ENCODE measurements around the gene TUBG2. TPM values are rescaled to one million over a fixed set of nuclear protein-coding genes. Genes with fewer than 3 reads are reported as not detected.

TUBG2 gene
- total RNA-seq, 1 experiment from 2014 or later: 26.7 TPM

DNA sequence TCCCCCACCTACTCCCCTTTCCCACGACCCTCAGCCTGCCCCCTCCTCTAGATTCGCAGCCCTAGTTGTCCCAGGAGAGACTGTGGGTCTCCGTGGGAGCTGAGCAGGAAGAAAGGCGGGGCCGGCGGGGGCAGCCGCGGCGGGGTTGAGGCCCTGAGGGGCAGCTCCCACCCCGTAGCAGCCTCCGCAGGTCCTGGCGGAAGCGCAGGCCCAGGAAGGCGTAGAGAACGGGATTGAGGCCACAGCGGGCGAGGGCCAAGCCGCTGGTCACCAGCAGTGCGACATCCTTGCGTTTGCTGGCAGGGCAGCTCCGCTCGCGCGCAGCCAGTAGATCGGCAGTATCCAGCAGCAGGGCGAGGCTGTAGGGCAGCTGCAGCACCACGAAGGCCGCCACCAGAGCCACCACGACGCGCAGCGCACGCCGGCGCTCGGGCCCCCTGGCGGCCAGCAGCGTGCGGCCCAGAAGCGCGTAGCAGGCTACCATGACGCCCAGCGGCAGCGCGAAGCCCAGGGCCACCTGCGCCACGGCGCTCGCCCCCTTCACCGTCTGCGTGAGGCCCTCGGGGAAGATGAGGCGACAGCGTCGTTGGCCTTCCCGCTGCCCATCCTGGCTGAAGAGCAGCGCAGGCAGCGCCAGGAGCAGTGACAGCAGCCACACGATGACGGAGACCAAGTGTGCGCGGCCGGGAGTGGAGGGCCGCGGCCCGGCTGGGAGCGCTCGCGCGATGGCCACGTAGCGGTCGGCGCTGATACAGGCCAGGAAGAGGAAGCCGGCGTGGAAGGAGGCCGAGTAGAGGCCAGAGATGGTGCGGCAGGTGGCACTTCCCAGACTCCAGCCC, 20.6 kb downstream of the TUBG2 start (continued):
- TF ChIP-seq HMGXB4 (CRISPR knock-in tag; IDR thresholded peaks at IDR 0.05) (peak; percentile 100), ZNF396 (CRISPR knock-in tag; IDR thresholded peaks at IDR 0.05; ENCODE audit: borderline replicate concordance) (no peak), OVOL2 (CRISPR knock-in tag; IDR thresholded peaks at IDR 0.05; ENCODE audit: borderline replicate concordance) (no peak), NFYB (CRISPR knock-in tag; conservative IDR thresholded peaks at IDR 0.05; ENCODE audit: low read depth) (peak; percentile 30; the same call in 1 of the 2 replicates), ATF1 (CRISPR knock-in tag; IDR thresholded peaks at IDR 0.05) (peak; percentile 92), FOXK1 (CRISPR knock-in tag; IDR thresholded peaks at IDR 0.05) (peak; percentile 97), JUN (CRISPR knock-in tag; IDR thresholded peaks at IDR 0.05) (peak; percentile 89; the same call in 1 of the 2 replicates), FOXP1 (CRISPR knock-in tag; IDR thresholded peaks at IDR 0.05; ENCODE audit: borderline replicate concordance) (peak; percentile 97), ZNF219 (CRISPR knock-in tag; IDR thresholded peaks at IDR 0.05; ENCODE audit: borderline replicate concordance) (no peak), JAZF1 (CRISPR knock-in tag; IDR thresholded peaks at IDR 0.05) (no peak), RORB (CRISPR knock-in tag; IDR thresholded peaks at IDR 0.05) (no peak), PRDM15 (CRISPR knock-in tag; IDR thresholded peaks at IDR 0.05) (peak; percentile 76), CBFB (CRISPR knock-in tag; IDR thresholded peaks at IDR 0.05; ENCODE audit: low read depth) (no peak), ZBTB43 (CRISPR knock-in tag; IDR thresholded peaks at IDR 0.05) (peak; percentile 96), ETV6 (CRISPR knock-in tag; IDR thresholded peaks at IDR 0.05) (peak; percentile 99), IRF2 (CRISPR knock-in tag; IDR thresholded peaks at IDR 0.05; ENCODE audit: borderline replicate concordance, low read depth) (0 out of 2 replicates have a peak, but pooled peaks have one; percentile 2), SMAD3 (CRISPR knock-in tag; IDR thresholded peaks at IDR 0.05; ENCODE audit: borderline replicate concordance) (peak; percentile 96), ESRRA (CRISPR knock-in tag; IDR thresholded peaks at IDR 0.05; ENCODE audit: borderline replicate concordance) (peak; percentile 94), GTF2I (CRISPR knock-in tag; conservative IDR thresholded peaks at IDR 0.05) (no peak), CREM (CRISPR knock-in tag; IDR thresholded peaks at IDR 0.05) (peak; percentile 87), SOX15 (CRISPR knock-in tag; IDR thresholded peaks at IDR 0.05) (no peak), ZSCAN18 (CRISPR knock-in tag; IDR thresholded peaks at IDR 0.05) (no peak), ZNF232 (CRISPR knock-in tag; IDR thresholded peaks at IDR 0.05) (peak; percentile 97), ARID4B (CRISPR knock-in tag; IDR thresholded peaks at IDR 0.05; ENCODE audit: borderline replicate concordance) (peak; percentile 98), TP53 (CRISPR knock-in tag; IDR thresholded peaks at IDR 0.05) (peak; percentile 97), HMGA2 (CRISPR knock-in tag; IDR thresholded peaks at IDR 0.05) (no peak)
- TF ChIP-seq, protein P1, sequence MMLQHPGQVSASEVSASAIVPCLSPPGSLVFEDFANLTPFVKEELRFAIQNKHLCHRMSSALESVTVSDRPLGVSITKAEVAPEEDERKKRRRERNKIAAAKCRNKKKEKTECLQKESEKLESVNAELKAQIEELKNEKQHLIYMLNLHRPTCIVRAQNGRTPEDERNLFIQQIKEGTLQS (CRISPR knock-in tag; conservative IDR thresholded peaks at IDR 0.05): 0 out of 2 replicates have a peak, but pooled peaks have one; percentile 9

Measured in WTC11 (cell line).